ENCODE results near the gene NECAB2. TPM values are rescaled to one million over a fixed set of nuclear protein-coding genes. Genes with fewer than 3 reads are reported as not detected.

The NECAB2 gene
- total RNA-seq, 4 donors from 2014 or later, result 0.65 TPM; not detected in 3

DNA sequence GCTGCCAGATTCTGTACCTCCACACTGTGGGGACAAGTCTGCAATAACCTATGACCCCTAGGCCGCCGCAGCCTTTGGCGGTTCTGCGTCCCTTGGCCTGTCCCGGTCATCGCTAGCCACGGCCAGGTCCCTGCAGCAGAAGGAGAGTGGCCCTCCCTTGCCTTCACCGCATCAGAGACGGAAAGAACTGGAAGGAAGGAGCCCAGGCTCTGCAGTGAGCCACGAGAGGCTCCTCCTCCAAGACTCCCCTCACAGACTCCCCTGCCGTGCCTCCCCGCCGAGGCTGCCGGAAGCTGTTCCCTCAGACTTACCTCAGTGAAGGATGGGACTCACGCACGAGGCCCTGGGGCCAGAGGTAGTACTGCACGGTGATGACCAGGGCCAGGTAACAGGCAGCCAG, 63.5 kb downstream of the NECAB2 start:
- DNase-seq (ENCODE audit: low spot score), result no peak
- TF ChIP-seq, protein P1, sequence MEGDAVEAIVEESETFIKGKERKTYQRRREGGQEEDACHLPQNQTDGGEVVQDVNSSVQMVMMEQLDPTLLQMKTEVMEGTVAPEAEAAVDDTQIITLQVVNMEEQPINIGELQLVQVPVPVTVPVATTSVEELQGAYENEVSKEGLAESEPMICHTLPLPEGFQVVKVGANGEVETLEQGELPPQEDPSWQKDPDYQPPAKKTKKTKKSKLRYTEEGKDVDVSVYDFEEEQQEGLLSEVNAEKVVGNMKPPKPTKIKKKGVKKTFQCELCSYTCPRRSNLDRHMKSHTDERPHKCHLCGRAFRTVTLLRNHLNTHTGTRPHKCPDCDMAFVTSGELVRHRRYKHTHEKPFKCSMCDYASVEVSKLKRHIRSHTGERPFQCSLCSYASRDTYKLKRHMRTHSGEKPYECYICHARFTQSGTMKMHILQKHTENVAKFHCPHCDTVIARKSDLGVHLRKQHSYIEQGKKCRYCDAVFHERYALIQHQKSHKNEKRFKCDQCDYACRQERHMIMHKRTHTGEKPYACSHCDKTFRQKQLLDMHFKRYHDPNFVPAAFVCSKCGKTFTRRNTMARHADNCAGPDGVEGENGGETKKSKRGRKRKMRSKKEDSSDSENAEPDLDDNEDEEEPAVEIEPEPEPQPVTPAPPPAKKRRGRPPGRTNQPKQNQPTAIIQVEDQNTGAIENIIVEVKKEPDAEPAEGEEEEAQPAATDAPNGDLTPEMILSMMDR (IDR thresholded peaks at IDR 0.05), result no peak
- ATAC-seq (ENCODE audit: low FRiP score), result no peak

DNA sequence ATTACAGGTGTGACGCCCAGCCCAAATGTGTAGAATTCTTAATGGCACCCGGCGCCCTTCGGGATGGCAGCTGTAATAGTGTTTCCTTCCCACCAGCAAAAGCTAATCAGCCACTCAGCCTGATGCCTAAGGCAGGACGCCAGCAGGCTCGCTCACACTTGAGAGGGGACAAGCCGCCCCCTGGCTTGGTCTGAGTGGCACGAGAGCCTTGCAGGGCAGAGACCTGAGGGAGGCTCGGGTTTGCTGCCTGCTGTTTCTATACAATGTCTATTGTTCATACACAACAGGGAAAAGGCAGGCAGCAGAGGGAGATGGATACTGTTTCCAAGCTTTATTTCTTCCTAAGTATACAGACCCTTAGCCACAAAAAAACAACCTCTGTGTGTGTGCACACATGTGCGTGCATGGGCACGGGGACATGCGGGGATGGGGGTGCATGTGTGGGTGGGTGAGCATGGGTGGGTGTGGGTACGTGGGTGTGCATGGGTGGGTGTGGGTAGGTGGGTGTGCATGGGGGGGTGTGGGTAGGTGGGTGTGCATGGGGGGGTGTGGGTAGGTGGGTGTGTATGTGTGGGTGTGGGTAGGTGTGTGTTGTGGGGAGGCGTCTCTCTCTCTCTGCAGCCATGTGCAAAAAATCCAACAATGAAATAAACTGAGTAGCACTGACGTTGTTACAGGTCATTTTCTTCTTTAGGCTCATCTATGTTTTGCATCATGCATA, 64.6 kb downstream of the NECAB2 start:
- no peak for DNase-seq (ENCODE audit: low spot score)
- ATAC-seq (ENCODE audit: low FRiP score), result no peak
- TF ChIP-seq, protein P1 (IDR thresholded peaks at IDR 0.05), result no peak

DNA sequence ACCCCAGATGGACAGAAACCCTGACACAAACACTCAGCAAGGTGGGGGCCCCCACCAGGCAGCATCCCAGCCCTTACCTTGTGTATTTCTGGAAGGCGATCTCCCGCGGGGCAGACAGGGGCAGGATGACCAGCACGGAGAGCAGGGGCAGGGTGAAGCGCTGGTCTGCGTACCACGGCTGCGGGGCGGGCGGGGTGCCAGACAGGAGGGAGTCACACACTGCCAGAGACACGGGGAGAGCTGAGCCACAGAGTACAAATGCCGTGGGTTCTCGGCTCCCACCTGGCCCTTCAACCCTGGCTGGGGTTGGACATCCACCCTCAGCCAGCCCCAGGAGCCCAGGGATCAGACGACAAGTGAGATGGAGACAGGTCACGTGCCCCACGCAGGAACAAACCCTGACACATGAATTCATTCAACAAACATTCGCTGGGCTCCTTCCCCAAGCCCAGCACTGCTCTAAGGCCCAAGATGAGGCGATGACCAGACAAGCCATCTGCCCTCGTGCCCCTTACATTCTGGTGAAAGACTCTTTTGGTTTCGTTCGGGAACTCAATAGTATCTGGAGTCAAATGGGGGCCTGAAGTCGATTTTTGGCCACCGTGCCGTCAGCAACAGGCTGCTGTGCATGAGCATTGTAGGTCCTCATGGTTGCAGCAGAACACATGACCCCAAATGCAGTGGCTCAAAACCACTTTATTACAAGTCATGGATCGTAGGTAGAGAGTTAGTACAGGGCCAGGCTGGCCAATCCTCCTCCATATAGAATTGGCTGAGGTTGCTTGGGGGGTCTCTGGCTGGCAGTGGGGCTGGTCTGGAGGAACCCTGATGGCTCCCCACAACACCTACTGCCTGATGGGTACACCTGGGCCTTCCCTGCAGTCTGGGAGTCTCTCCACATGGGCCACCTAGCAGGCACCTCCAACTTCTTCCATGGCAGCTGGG, 65.5 kb downstream of the NECAB2 start:
- TF ChIP-seq, protein P1 (IDR thresholded peaks at IDR 0.05), result no peak
- ATAC-seq (ENCODE audit: low FRiP score), result no peak
- DNase-seq (ENCODE audit: low spot score), result no peak

DNA sequence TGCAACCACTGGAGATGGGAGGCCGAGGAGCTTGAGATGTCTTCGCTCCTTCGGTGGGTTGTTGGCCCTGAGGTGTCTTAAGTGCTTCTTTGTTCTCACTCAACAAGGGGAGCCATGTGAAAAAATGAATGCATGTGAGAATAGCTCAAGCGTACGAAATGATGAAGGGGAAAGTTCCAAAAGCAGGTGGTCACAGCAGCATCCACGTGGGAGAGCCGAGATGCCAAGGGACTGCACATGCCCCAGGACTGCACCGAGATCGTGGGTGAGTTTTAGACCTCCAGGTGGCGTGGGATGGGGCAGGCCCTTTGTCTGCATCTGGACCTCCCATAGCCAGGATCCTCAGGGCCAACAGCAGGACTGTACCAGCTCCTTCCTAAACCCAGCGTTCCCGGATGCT, 66.5 kb downstream of the NECAB2 start:
- DNase-seq (ENCODE audit: low spot score) (no peak), ATAC-seq (ENCODE audit: low FRiP score) (no peak)
- TF ChIP-seq, protein P1 (IDR thresholded peaks at IDR 0.05), result no peak

DNA sequence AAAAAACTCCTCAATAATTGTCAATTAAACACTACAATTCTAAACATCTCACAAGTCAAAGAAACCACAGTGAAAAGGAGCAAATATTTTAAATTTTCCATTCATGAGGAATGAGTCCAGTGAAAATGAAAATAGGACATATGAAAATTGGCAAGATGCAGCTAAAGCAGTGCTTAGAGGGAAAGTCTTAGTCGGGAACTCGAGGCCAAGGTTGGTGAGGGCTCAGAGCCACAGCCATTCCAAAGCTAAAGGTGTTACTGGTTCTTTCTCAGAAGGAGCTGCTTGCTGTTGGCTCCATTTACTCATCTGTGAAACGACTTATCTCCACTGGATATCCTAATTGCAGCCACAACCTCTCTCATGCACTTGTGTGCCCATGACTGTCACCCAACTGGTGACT, 68.1 kb downstream of the NECAB2 start:
- TF ChIP-seq, protein P1 (IDR thresholded peaks at IDR 0.05), result no peak
- no peak for ATAC-seq (ENCODE audit: low FRiP score)
- DNase-seq (ENCODE audit: low spot score), result no peak

DNA sequence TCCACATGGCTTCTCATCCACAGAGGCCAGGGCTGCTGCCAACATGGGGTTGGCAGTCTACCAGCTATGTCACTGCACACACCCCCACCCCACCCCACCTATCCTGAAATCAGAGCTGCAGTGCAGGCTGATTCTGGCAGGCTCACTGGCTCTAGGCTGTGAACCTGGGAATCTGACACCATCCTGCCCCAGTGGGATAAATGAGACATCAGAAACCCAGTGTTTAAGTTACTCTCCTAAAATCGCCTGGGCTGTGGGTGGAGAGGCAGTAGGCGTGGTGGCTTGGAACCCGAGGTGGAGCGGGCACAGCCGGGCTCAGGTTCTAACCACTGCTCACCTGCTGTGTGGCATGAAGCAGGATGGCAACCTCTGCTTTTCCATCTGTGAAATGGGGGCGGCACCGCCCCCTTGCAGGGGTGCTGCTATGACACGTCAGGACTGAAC, 69.0 kb downstream of the NECAB2 start:
- no peak for ATAC-seq (ENCODE audit: low FRiP score)
- TF ChIP-seq, protein P1 (IDR thresholded peaks at IDR 0.05), result no peak
- DNase-seq (ENCODE audit: low spot score), result no peak
